ENCODE data around the gene JADE2.
A peak's percentile ranks its signal among the peaks of the same experiment; 100 is the strongest.

JADE2 gene

DNA sequence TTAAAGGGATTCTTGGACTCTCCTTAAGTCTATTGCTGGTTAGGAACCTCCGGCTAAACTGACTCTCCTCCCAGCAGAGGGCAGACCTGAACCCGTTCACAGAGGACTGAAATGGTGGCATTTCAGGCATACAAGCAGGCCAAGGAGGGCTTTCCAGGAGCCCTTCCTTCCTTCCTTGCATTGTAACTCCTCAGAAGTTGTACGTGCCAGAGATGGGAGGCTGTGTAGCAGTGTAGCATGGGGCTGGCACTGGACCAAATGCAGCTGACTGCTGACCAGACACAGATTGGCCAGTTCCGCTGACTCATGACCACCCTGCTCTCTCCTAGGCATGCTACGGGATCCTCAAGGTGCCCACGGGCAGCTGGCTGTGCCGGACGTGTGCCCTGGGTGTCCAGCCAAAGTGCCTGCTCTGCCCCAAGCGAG lies 36.4 kb downstream of the JADE2 start:
- ChIA-PET POLR2A (no interaction called here), CTCF (interaction anchor here (0.6 to 2.5 kb wide), 8 partner anchors 10 to 258 kb away, joined by 3 to 8 read pairs (median 4); no protein-coding TSS in a partner anchor)
- no peak overlapping the region for H3K4me3 ChIP-seq (ENCODE audit: low read depth, low read length)
- peaks cover 0 to 30% of the 10 kb centered on the region in 2 experiments; a peak in 2 of 3 replicates for H3K36me3 ChIP-seq (ENCODE audit: control insufficient read depth in 2 of 2, insufficient read depth in 1 of 2, low read length in 2 of 2)
- TF ChIP-seq ZNF548 (tag by site-specific recombination; IDR thresholded peaks at IDR 0.05): no peak
- TF ChIP-seq, protein P1, sequence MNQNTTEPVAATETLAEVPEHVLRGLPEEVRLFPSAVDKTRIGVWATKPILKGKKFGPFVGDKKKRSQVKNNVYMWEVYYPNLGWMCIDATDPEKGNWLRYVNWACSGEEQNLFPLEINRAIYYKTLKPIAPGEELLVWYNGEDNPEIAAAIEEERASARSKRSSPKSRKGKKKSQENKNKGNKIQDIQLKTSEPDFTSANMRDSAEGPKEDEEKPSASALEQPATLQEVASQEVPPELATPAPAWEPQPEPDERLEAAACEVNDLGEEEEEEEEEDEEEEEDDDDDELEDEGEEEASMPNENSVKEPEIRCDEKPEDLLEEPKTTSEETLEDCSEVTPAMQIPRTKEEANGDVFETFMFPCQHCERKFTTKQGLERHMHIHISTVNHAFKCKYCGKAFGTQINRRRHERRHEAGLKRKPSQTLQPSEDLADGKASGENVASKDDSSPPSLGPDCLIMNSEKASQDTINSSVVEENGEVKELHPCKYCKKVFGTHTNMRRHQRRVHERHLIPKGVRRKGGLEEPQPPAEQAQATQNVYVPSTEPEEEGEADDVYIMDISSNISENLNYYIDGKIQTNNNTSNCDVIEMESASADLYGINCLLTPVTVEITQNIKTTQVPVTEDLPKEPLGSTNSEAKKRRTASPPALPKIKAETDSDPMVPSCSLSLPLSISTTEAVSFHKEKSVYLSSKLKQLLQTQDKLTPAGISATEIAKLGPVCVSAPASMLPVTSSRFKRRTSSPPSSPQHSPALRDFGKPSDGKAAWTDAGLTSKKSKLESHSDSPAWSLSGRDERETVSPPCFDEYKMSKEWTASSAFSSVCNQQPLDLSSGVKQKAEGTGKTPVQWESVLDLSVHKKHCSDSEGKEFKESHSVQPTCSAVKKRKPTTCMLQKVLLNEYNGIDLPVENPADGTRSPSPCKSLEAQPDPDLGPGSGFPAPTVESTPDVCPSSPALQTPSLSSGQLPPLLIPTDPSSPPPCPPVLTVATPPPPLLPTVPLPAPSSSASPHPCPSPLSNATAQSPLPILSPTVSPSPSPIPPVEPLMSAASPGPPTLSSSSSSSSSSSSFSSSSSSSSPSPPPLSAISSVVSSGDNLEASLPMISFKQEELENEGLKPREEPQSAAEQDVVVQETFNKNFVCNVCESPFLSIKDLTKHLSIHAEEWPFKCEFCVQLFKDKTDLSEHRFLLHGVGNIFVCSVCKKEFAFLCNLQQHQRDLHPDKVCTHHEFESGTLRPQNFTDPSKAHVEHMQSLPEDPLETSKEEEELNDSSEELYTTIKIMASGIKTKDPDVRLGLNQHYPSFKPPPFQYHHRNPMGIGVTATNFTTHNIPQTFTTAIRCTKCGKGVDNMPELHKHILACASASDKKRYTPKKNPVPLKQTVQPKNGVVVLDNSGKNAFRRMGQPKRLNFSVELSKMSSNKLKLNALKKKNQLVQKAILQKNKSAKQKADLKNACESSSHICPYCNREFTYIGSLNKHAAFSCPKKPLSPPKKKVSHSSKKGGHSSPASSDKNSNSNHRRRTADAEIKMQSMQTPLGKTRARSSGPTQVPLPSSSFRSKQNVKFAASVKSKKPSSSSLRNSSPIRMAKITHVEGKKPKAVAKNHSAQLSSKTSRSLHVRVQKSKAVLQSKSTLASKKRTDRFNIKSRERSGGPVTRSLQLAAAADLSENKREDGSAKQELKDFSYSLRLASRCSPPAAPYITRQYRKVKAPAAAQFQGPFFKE (tag by site-specific recombination; IDR thresholded peaks at IDR 0.05; ENCODE audit: borderline replicate concordance): no peak
- no peak for TF ChIP-seq ZBTB1 (tag by site-specific recombination; IDR thresholded peaks at IDR 0.05)
- TF ChIP-seq ZNF391 (tag by site-specific recombination; IDR thresholded peaks at IDR 0.05; ENCODE audit: borderline replicate concordance, low read depth): no peak
- no peak for TF ChIP-seq REPIN1 (tag by site-specific recombination; IDR thresholded peaks at IDR 0.05; ENCODE audit: low read depth)
- TF ChIP-seq ZNF23 (tag by site-specific recombination; IDR thresholded peaks at IDR 0.05; ENCODE audit: borderline replicate concordance): no peak
- TF ChIP-seq CTCF (tag by site-specific recombination; IDR thresholded peaks at IDR 0.05): peak; percentile 53
- H3K27ac ChIP-seq (ENCODE audit: extremely low read depth, low read depth, low read length): no peak overlapping the region
- no peaks in the 10 kb centered on the region for H3K9me3 ChIP-seq (ENCODE audit: control insufficient read depth, insufficient read depth, low read depth, low read length)
- H3K4me1 ChIP-seq (ENCODE audit: control insufficient read depth, insufficient read depth, low read length): no peaks in the 10 kb centered on the region

GRCh38 chr5:134563221-134563620 lies 37.8 kb downstream of the JADE2 start:
- Histone ChIP-seq H3K4me1 (ENCODE audit: control insufficient read depth, insufficient read depth, low read length) (no peaks in the 10 kb centered on the region), H3K9me3 (ENCODE audit: control insufficient read depth, insufficient read depth, low read depth, low read length) (no peaks in the 10 kb centered on the region), H3K36me3 (ENCODE audit: control insufficient read depth in 2 of 2, insufficient read depth in 1 of 2, low read length in 2 of 2) (peaks cover 0 to 31% of the 10 kb centered on the region in 2 experiments; a peak in 2 of 3 replicates), H3K4me3 (ENCODE audit: low read depth, low read length) (no peak overlapping the region), H3K27ac (ENCODE audit: extremely low read depth, low read depth, low read length) (no peak overlapping the region)
- ChIA-PET POLR2A (no interaction called here), CTCF (interaction anchor here (0.5 to 2.5 kb wide), 4 partner anchors 15 to 413 kb away, joined by 3 to 8 read pairs (median 4); no protein-coding TSS in a partner anchor)
- TF ChIP-seq, protein P2, sequence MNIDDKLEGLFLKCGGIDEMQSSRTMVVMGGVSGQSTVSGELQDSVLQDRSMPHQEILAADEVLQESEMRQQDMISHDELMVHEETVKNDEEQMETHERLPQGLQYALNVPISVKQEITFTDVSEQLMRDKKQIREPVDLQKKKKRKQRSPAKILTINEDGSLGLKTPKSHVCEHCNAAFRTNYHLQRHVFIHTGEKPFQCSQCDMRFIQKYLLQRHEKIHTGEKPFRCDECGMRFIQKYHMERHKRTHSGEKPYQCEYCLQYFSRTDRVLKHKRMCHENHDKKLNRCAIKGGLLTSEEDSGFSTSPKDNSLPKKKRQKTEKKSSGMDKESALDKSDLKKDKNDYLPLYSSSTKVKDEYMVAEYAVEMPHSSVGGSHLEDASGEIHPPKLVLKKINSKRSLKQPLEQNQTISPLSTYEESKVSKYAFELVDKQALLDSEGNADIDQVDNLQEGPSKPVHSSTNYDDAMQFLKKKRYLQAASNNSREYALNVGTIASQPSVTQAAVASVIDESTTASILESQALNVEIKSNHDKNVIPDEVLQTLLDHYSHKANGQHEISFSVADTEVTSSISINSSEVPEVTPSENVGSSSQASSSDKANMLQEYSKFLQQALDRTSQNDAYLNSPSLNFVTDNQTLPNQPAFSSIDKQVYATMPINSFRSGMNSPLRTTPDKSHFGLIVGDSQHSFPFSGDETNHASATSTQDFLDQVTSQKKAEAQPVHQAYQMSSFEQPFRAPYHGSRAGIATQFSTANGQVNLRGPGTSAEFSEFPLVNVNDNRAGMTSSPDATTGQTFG (tag by site-specific recombination; IDR thresholded peaks at IDR 0.05; ENCODE audit: borderline replicate concordance): no peak
- TF ChIP-seq, protein P3, sequence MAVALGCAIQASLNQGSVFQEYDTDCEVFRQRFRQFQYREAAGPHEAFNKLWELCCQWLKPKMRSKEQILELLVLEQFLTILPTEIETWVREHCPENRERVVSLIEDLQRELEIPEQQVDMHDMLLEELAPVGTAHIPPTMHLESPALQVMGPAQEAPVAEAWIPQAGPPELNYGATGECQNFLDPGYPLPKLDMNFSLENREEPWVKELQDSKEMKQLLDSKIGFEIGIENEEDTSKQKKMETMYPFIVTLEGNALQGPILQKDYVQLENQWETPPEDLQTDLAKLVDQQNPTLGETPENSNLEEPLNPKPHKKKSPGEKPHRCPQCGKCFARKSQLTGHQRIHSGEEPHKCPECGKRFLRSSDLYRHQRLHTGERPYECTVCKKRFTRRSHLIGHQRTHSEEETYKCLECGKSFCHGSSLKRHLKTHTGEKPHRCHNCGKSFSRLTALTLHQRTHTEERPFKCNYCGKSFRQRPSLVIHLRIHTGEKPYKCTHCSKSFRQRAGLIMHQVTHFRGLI (tag by site-specific recombination; IDR thresholded peaks at IDR 0.05): no peak
